ENCODE data around the gene MSL1.

DNA sequence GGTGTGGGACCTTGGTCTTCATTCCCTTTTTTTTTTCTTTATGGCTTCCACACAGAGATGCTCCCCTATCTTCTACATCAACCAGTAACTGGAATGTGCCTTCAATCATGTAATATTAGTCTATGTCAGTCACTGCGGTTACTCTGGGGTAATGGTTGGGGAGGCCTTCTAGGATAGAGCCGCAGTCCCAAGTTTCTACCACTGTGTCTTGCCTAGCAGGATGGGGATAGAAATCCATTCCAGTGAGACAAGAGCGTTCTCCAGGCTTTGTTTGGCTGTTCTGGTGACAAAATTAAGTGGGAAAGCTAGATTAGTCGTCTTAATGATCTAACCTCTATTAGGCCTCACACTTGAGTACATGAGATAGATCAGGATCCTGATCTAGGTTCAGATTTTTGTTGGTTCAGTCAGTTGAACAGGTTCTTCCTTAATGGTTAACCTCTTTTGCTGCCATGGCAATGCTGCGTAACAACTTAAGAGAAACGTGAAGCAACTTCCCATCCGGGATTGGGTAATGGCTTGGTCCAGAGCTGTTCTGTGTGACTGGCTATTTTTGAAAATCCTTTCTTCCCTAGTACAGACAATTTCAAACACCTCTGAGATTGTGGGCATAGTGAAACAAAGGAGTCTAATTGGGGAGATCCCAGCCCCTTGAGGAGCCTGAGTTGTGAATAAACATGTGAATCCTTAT lies 8.7 kb downstream of the MSL1 start:
- TF ChIP-seq, protein P1, sequence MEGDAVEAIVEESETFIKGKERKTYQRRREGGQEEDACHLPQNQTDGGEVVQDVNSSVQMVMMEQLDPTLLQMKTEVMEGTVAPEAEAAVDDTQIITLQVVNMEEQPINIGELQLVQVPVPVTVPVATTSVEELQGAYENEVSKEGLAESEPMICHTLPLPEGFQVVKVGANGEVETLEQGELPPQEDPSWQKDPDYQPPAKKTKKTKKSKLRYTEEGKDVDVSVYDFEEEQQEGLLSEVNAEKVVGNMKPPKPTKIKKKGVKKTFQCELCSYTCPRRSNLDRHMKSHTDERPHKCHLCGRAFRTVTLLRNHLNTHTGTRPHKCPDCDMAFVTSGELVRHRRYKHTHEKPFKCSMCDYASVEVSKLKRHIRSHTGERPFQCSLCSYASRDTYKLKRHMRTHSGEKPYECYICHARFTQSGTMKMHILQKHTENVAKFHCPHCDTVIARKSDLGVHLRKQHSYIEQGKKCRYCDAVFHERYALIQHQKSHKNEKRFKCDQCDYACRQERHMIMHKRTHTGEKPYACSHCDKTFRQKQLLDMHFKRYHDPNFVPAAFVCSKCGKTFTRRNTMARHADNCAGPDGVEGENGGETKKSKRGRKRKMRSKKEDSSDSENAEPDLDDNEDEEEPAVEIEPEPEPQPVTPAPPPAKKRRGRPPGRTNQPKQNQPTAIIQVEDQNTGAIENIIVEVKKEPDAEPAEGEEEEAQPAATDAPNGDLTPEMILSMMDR (IDR thresholded peaks at IDR 0.05) = no peak
- no peak for TF ChIP-seq ZFX (IDR thresholded peaks at IDR 0.05; ENCODE audit: borderline replicate concordance)

Measured in 22Rv1 (cell line).